CD4-positive, alpha-beta memory T cell (primary cell): ENCODE measurements around the gene PDE2A. TPM values are rescaled to one million over a fixed set of nuclear protein-coding genes. Genes with fewer than 3 reads are reported as not detected.

Source experiments
- CTCF ChIA-PET: fragments of 350-600 bp; sonication (Branson Sonifier 250); formaldehyde crosslinking; loops from one replicate; lab custom pipeline; 2021; ENCODE audit warnings: inconsistent platforms; ENCODE audit not compliant: partially characterized antibody; lab: Charles Lee
- POLR2A ChIA-PET: fragments of 350-600 bp; sonication (Branson Sonifier 250); formaldehyde crosslinking; loops from one replicate; lab custom pipeline; 2021; ENCODE audit not compliant: partially characterized antibody; lab: Charles Lee
- DNase-seq, 5 donors: peaks; one replicate each; pipeline versions ENCODE4 v3.0.0 to v3.0.0-alpha.2; 2020 to 2022; ENCODE audit warnings: mixed read lengths in 1 of 5
- H3K27ac ChIP-seq: one replicate; pipeline ENCODE4 v1.7.0; 2013; ENCODE audit warnings: low read depth, low read length
- H3K27me3 ChIP-seq: 2 replicates; pipeline ENCODE4 v1.7.0; 2013; ENCODE audit warnings: mild to moderate bottlenecking, low read length, moderate library complexity; ENCODE audit not compliant: insufficient read depth
- H3K36me3 ChIP-seq: 2 replicates; pipeline ENCODE4 v1.7.0; 2013; ENCODE audit warnings: mild to moderate bottlenecking, low read length, moderate library complexity; ENCODE audit not compliant: insufficient read depth
- H3K4me1 ChIP-seq: 2 replicates; pipeline ENCODE4 v1.7.0; 2013; ENCODE audit warnings: mild to moderate bottlenecking, low read length, moderate library complexity; ENCODE audit not compliant: insufficient read depth
- H3K4me3 ChIP-seq, 2 donors: one replicate each; pipeline ENCODE4 v1.7.0; 2013; ENCODE audit warnings: low read length in 2 of 2, mild to moderate bottlenecking in 1 of 2
- H3K9me3 ChIP-seq, 2 donors: one replicate each; pipeline ENCODE4 v1.7.0; 2013; ENCODE audit warnings: low read length in 2 of 2, control low read depth in 1 of 2; ENCODE audit not compliant: control insufficient read depth in 1 of 2
- H3K27ac Mint-ChIP-seq, 7 donors: one replicate each; pipeline ENCODE4 v1.8.0; 2020 to 2021; ENCODE audit warnings: mixed read lengths in 7 of 7, mild to moderate bottlenecking in 6 of 7, inconsistent platforms in 3 of 7, moderate library complexity in 3 of 7
- H3K27me3 Mint-ChIP-seq, 2 donors: one replicate each; pipeline ENCODE4 v1.8.0; 2020 to 2021; ENCODE audit warnings: mixed read lengths in 2 of 2
- H3K36me3 Mint-ChIP-seq, 2 donors: one replicate each; pipeline ENCODE4 v1.8.0; 2020 to 2021; ENCODE audit warnings: mixed read lengths in 2 of 2, inconsistent platforms in 1 of 2, mild to moderate bottlenecking in 1 of 2
- H3K4me1 Mint-ChIP-seq, 4 donors: one replicate each; pipeline ENCODE4 v1.8.0; 2020 to 2021; ENCODE audit warnings: mixed read lengths in 4 of 4, mild to moderate bottlenecking in 1 of 4
- H3K4me3 Mint-ChIP-seq, 8 donors: one replicate each; pipeline ENCODE4 v1.8.0; 2020 to 2021; ENCODE audit warnings: mixed read lengths in 8 of 8, mild to moderate bottlenecking in 7 of 8, moderate library complexity in 6 of 8, inconsistent platforms in 3 of 8
- H3K9me3 Mint-ChIP-seq, 8 donors: one replicate each; pipeline ENCODE4 v1.8.0; 2020 to 2021; ENCODE audit warnings: mixed read lengths in 8 of 8, mild to moderate bottlenecking in 5 of 8, inconsistent platforms in 3 of 8, moderate library complexity in 1 of 8
- intact Hi-C: fragments of 100-400 bp; cut with micrococcal nuclease; formaldehyde crosslinking; loops from one replicate; pipeline ENCODE4 v1.15.1; 2023
- polyA plus RNA-seq, 2 donors: library from polyadenylated mRNA; unstranded; fragments of 300-500 nt; fragmentation: Illumina TruSeq; gene quantifications; one replicate each; pipeline ENCODE4 v1.2.3, GENCODE V29; 2021
- total RNA-seq, 2 experiments: library from RNA; stranded (reverse); gene quantifications; one replicate each; pipeline ENCODE4 v1.2.3, GENCODE V29; 2021

Gene PDE2A
- total and polyA plus RNA-seq, 4 experiments from 2014 or later = 0.11 to 1.7 (median 0.98) TPM

DNA sequence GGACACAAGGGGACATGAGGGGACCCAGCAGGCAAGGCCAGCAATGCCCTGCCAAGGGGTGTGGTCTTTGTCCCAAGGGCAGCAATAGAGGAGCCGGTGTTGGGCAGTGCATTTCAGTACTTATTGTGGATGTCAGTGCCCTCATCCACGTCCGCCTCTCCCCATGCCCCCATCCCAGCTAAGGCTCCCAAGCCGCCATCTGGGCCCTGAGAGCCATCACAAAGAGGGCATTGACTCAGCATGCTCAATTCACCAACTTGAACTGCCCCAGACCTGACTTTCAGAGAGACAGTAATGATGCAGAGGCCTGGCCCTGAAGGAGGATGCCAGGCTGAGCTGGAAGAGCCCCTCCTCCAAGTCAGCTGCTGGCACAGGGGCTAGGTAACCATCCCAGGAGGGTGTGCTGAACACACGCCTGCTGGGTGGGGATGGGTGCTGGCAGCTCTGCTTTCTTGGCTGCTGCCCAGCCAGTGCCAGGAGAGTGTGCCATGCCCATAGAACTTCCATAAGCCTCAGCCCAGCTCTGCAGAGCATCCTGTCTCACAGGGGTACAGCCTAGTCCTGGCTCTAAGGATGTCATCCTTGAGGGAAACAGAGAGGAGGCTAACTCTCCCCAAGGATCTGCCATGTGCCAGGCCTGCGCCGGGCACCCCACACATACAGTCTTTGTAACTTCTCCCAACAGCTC, 46.5 kb downstream of the PDE2A start:
- intact Hi-C loops = no loop called here
- no peaks in the 10 kb centered on the region for H3K9me3 Mint-ChIP-seq
- no peak overlapping the region for H3K4me3 Mint-ChIP-seq
- peak overlapping the region in 1 of 7 donors; percentile 85 for H3K27ac Mint-ChIP-seq
- peaks cover 0 to 13% (median 5%) of the 10 kb centered on the region in 4 donors for H3K4me1 Mint-ChIP-seq
- no peaks in the 10 kb centered on the region for H3K36me3 Mint-ChIP-seq
- H3K9me3 ChIP-seq = no peaks in the 10 kb centered on the region
- H3K36me3 ChIP-seq = no peaks in the 10 kb centered on the region
- H3K27me3 Mint-ChIP-seq = peaks cover 0 to 2% of the 10 kb centered on the region in 2 donors
- H3K27me3 ChIP-seq = no peaks in the 10 kb centered on the region
- H3K4me3 ChIP-seq = no peak overlapping the region
- POLR2A ChIA-PET = interaction anchor here (0.7 kb wide), 1 partner anchor 10 kb away, joined by 3 read pairs; no protein-coding TSS in a partner anchor
- no peak overlapping the region for H3K27ac ChIP-seq
- CTCF ChIA-PET = no interaction called here
- DNase-seq = no peak
- no peaks in the 10 kb centered on the region for H3K4me1 ChIP-seq

DNA sequence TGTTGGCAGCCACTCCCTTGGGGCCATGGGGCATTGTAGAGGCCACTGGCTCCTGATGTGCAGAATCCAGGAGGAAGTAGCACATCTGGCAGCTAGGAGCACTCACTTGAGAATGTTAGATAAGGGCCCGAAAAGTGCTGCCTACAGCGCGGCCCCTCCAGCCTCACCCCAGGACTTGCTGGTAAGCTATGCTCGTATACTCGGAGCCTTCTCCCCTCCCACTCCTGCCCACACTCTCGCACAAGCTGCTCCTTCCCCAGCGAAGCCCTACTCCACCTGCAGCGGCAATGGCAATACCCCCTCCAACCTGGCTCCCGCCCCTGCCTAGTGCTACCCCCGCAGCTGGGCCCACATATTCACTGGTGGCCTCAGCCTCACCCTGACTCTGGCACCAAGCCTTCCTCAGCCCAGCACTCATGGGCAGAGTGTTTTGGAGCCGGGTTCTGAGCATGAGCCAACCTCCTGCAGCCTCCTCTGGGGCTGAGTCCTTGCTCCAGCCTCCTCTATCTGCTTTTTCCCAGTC, 47.7 kb downstream of the PDE2A start:
- intact Hi-C loops = no loop called here
- Histone ChIP-seq H3K4me3 (no peak overlapping the region), H3K9me3 (no peaks in the 10 kb centered on the region), H3K27me3 (no peaks in the 10 kb centered on the region), H3K36me3 (no peaks in the 10 kb centered on the region), H3K4me1 (peaks cover 3% of the 10 kb centered on the region), H3K27ac (no peak overlapping the region)
- no peaks in the 10 kb centered on the region for H3K36me3 Mint-ChIP-seq
- no peak overlapping the region for H3K4me3 Mint-ChIP-seq
- ChIA-PET POLR2A (no interaction called here), CTCF (no interaction called here)
- peaks cover 0 to 2% of the 10 kb centered on the region in 2 donors for H3K27me3 Mint-ChIP-seq
- DNase-seq = no peak
- no peak overlapping the region for H3K27ac Mint-ChIP-seq
- no peaks in the 10 kb centered on the region for H3K9me3 Mint-ChIP-seq
- H3K4me1 Mint-ChIP-seq = peaks cover 1 to 19% (median 11%) of the 10 kb centered on the region in 4 donors

DNA sequence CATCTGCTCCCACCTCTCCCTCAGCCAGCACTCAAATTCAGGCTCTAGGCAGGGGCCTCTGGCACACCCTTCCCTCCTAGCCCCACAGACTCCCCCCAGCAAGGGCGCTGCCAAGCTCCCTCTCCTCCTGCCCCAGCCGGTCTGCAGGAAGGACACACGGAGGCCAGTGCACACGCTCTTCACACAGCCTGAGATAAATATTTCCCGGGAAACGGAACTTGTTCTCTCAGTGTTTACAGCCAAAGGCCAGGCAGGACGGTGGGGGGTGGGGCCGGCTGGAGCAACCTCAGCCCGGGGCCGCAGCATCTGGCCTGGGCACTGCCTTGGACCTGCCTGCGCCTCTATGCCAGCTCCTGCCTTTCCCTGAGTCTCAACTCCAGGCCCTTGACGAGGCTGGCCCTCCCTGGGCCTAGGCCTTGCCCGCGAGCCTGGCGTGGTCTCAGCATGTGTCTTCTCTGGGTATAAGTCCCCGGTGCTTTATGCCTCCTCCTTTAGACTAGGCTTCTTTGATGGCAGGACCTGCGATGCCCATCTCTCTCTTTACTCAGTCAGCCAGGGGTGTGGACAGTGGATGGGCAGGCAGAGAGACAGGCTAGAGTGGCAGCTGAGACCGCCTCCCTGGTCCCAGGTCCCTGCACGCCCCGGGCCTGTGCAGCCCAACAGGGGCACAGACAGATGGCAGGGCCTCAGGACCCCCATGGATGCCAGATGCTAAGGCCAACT, 48.4 kb downstream of the PDE2A start:
- H3K27ac Mint-ChIP-seq = no peak overlapping the region
- Histone ChIP-seq H3K27me3 (no peaks in the 10 kb centered on the region), H3K36me3 (no peaks in the 10 kb centered on the region), H3K4me1 (peaks cover 9% of the 10 kb centered on the region), H3K4me3 (no peak overlapping the region), H3K27ac (no peak overlapping the region), H3K9me3 (no peaks in the 10 kb centered on the region)
- DNase-seq = no peak
- H3K4me3 Mint-ChIP-seq = no peak overlapping the region
- H3K4me1 Mint-ChIP-seq = peaks cover 6 to 25% (median 17%) of the 10 kb centered on the region in 4 donors
- no peaks in the 10 kb centered on the region for H3K9me3 Mint-ChIP-seq
- ChIA-PET POLR2A (no interaction called here), CTCF (no interaction called here)
- peaks cover 0 to 2% of the 10 kb centered on the region in 2 donors for H3K27me3 Mint-ChIP-seq
- H3K36me3 Mint-ChIP-seq = no peaks in the 10 kb centered on the region
- intact Hi-C loops = no loop called here

DNA sequence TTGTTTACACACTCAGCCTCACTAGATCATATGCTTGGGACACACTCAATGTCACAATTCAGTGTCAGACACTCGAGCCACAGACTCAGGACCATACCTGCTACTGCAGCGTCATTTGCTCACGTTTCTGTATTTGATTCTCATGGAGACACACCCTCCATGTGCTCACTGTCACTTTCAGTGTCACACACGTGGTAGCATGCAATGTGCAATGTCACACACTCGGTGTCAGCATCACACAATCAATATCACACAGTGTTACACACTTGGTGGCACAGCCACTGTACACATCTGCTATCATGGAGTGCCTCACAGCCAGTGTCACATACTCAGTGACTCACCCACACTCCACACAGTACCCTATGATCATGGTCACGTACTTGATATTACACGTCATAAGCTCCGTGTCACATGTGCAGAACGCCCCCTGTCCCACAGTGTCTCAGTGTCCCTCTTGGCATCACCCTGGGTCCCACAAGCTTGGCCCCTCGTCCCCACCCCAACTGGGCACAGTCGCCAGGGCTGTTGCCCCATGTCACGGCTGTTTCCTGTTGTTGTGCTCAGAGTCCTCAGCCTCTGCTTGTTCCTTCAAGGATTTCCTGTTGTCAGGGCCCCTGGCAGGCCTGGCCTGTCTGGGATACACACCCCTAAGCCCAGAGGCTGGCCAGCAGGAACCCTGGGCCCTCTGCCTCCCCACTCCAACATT, 49.6 kb downstream of the PDE2A start:
- Histone ChIP-seq H3K27ac (no peak overlapping the region), H3K36me3 (no peaks in the 10 kb centered on the region), H3K4me1 (peaks cover 21% of the 10 kb centered on the region), H3K4me3 (no peak overlapping the region), H3K27me3 (no peaks in the 10 kb centered on the region), H3K9me3 (no peaks in the 10 kb centered on the region)
- Mint-ChIP-seq H3K4me1 (peaks cover 10 to 32% (median 21%) of the 10 kb centered on the region in 4 donors), H3K36me3 (no peaks in the 10 kb centered on the region), H3K27ac (peak overlapping the region in 2 of 7 donors; percentile 57 to 61), H3K4me3 (peak overlapping the region in 1 of 8 donors; percentile 18), H3K27me3 (peaks cover 0 to 2% of the 10 kb centered on the region in 2 donors), H3K9me3 (no peaks in the 10 kb centered on the region)
- POLR2A ChIA-PET = no interaction called here
- CTCF ChIA-PET = no interaction called here
- no peak for DNase-seq
- intact Hi-C loops = no loop called here

DNA sequence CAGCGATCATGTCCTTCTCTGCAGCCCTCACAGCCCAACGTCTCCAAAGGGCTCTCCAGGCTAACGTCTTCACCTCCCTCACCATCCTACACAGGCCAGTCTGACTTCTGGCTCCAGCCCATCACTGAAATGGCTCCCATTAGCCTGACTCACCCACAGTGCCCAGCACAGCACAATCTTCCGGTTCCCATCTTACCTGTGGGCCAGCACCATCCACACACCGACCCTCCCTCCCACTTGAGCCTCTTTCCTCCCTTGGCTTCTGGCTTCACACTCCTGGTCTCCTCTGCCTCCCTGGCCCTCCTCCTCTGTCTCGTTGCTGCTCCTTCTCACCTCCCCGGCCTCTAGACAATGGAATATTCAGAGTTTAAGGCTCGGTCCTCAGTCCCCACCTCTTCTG, 51.2 kb downstream of the PDE2A start:
- ChIA-PET POLR2A (no interaction called here), CTCF (no interaction called here)
- peaks cover 23% of the 10 kb centered on the region for H3K4me1 ChIP-seq
- no peak overlapping the region for H3K27ac ChIP-seq
- H3K36me3 Mint-ChIP-seq = no peaks in the 10 kb centered on the region
- no peaks in the 10 kb centered on the region for H3K9me3 Mint-ChIP-seq
- no peak overlapping the region for H3K4me3 ChIP-seq
- peaks cover 14 to 36% (median 23%) of the 10 kb centered on the region in 4 donors for H3K4me1 Mint-ChIP-seq
- H3K36me3 ChIP-seq = no peaks in the 10 kb centered on the region
- no peak for DNase-seq
- no peak overlapping the region for H3K27ac Mint-ChIP-seq
- H3K9me3 ChIP-seq = no peaks in the 10 kb centered on the region
- no peaks in the 10 kb centered on the region for H3K27me3 ChIP-seq
- H3K27me3 Mint-ChIP-seq = no peaks in the 10 kb centered on the region
- H3K4me3 Mint-ChIP-seq = no peak overlapping the region
- intact Hi-C loops = no loop called here

DNA sequence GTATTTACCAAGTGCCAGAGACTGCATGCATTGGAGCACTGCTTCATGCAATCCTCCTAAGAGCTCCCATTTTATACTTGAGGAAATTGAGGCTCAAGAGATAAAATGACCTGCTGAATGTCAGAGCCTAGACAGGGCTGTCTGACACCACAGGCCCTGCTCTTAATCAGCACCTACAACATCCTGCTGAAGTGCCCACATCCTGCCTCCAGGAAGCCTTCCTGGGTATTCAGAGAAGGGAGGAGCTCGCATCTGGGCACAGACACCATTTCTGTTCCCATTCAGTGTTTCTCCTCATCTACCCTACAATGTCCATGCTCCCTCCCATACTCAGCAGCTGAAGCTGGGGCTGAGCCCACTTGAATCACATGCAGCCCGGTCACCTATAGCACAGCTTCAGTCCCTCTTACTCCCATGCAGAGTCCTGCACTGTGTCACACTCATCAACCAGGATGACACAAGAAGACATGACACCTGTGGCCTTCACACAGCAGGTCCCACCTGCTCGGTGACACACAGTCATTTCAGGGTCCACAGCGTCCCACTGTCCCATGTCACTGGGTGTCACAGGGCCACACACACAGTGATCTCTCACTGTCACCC, 53.1 kb downstream of the PDE2A start:
- peak in 1 of 5 donors; percentile 9 for DNase-seq
- peaks cover 14 to 36% (median 23%) of the 10 kb centered on the region in 4 donors for H3K4me1 Mint-ChIP-seq

More for the DNA sequence above, 53.1 kb downstream of the PDE2A start:
- Histone ChIP-seq H3K36me3 (no peaks in the 10 kb centered on the region), H3K27ac (no peak overlapping the region), H3K4me1 (peaks cover 23% of the 10 kb centered on the region), H3K9me3 (no peaks in the 10 kb centered on the region), H3K27me3 (no peaks in the 10 kb centered on the region), H3K4me3 (no peak overlapping the region)
- Mint-ChIP-seq H3K4me3 (peak overlapping the region in 5 of 8 donors; percentile 36 to 59 (median 53)), H3K36me3 (no peaks in the 10 kb centered on the region), H3K27me3 (peaks cover 0 to 3% of the 10 kb centered on the region in 2 donors), H3K27ac (peak overlapping the region in 4 of 7 donors; percentile 5 to 72 (median 66)), H3K9me3 (no peaks in the 10 kb centered on the region)
- ChIA-PET POLR2A (no interaction called here), CTCF (interaction anchor here (1.0 to 1.7 kb wide), 2 partner anchors 12 to 22 kb away, joined by 3 to 5 read pairs; no protein-coding TSS in a partner anchor)
- intact Hi-C loops = no loop called here
